IPS-11a (cell line): Measurements from ENCODE around the gene TMEM45A.

Source experiments
- H3K4me3 ChIP-seq: one replicate; pipeline ENCODE4 v1.5.1; 2013; ENCODE audit warnings: low read depth, low read length, control low read depth

TMEM45A gene

GRCh38 chr3:100609305-100609704 lies 116.9 kb downstream of the TMEM45A start, which contains the start of gene ADGRG7:
Gene ADGRG7 (plus strand): TSS chr3:100609601. CDS start chr3:100609857, 256 bp downstream.
- H3K4me3 ChIP-seq = no peak within 1 kb of the TSS

GRCh38 chr3:100609963-100610362 lies 117.5 kb downstream of the TMEM45A start:
- H3K4me3 ChIP-seq = no peak overlapping the region

GRCh38 chr3:100611221-100611620 lies 118.8 kb downstream of the TMEM45A start:
- no peak overlapping the region for H3K4me3 ChIP-seq

- no peak overlapping the region for H3K4me3 ChIP-seq
Measured at GRCh38 chr3:100613721-100614390, 121.4 kb downstream of the TMEM45A start.

GRCh38 chr3:100614941-100615340 lies 122.5 kb downstream of the TMEM45A start:
- no peak overlapping the region for H3K4me3 ChIP-seq

DNA sequence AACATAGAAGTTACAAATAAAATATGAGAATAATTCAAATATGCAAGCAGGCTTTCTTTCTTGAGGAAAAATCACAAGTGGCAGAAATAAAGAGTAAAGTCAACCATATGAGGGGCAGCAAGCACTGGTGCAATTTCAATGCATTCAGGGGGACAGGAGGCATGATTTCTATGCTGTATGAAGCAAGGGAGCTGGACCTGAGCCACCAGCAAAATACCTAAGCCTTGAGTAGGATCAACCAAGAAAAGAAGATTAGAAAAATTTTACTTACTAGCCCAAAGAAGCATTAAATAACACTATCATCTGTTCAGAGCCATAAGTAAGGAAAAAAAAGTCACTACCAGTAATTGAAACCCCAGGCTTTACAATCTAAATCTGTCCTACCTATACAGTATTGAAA lies 123.3 kb downstream of the TMEM45A start:
- no peak overlapping the region for H3K4me3 ChIP-seq

DNA sequence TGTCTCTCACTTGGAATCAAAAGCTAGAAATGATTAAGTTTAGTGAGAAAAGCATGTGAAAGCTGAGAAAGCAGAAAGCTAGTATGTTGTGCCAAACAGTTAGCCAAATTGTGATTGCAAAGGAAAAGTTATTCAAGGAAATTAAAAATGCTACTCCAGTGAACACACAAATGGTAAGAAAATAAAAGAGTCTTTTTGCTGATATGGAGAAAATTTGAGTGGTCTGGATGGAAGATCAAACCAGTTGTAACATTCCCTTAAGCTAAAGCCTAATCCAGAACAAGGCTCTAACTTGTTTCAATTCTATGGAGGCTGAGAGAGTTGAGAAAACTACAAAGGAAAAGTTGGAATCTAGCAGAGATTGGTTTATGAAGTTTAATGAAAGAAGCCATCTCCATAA lies 128.8 kb downstream of the TMEM45A start:
- H3K4me3 ChIP-seq = no peak overlapping the region
